HepG2 (cell line): ENCODE results near the gene SSR2. TPM values are rescaled to one million over a fixed set of nuclear protein-coding genes. Genes with fewer than 3 reads are reported as not detected.
A peak's percentile ranks its signal among the peaks of the same experiment; 100 is the strongest.

Source experiments
- CAMTA2 ChIP-seq: sonication (generic); formaldehyde crosslinking; IDR thresholded peaks from 2 replicates; pipeline ENCODE4 v1.4.0; 2020; ENCODE audit warnings: mild to moderate bottlenecking, missing genetic modification reagents, borderline replicate concordance
- MED8 ChIP-seq: sonication (generic); formaldehyde crosslinking; IDR thresholded peaks from 2 replicates; pipeline ENCODE4 v1.8.1; 2023; ENCODE audit warnings: mild to moderate bottlenecking, missing genetic modification reagents; ENCODE audit not compliant: insufficient replicate concordance
- MIER2 ChIP-seq: IDR thresholded peaks from 2 replicates; pipeline ENCODE4 v1.6.1; 2016; ENCODE audit warnings: missing biosample characterization, missing genetic modification reagents
- MYNN ChIP-seq: sonication (generic); formaldehyde crosslinking; IDR thresholded peaks from 2 replicates; pipeline ENCODE4 v1.4.0; 2020; ENCODE audit warnings: mild to moderate bottlenecking, low read depth, missing genetic modification reagents
- PREB ChIP-seq: sonication (generic); formaldehyde crosslinking; IDR thresholded peaks from 2 replicates; pipeline ENCODE4 v1.4.0; 2020; ENCODE audit warnings: missing genetic modification reagents
- TBX3 ChIP-seq: fragments of 450-650 bp; IDR thresholded peaks from 2 replicates; pipeline ENCODE4 v1.6.1; 2017; ENCODE audit warnings: antibody characterized with exemption, mild to moderate bottlenecking, inconsistent platforms, borderline replicate concordance
- TFDP1 ChIP-seq: IDR thresholded peaks from 2 replicates; pipeline ENCODE4 v1.6.1; 2016; ENCODE audit warnings: missing compliant biosample characterization, missing genetic modification reagents, borderline replicate concordance
- TFE3 ChIP-seq: IDR thresholded peaks from 2 replicates; pipeline ENCODE4 v1.6.1; 2016
- ZNF563 ChIP-seq: sonication (generic); formaldehyde crosslinking; IDR thresholded peaks from 2 replicates; pipeline ENCODE4 v1.8.0; 2022; ENCODE audit warnings: mild to moderate bottlenecking, moderate library complexity, missing genetic modification reagents
- ZNF788 ChIP-seq: sonication (generic); formaldehyde crosslinking; IDR thresholded peaks from 2 replicates; pipeline ENCODE4 v1.5.0; 2020; ENCODE audit warnings: mild to moderate bottlenecking, missing genetic modification reagents, borderline replicate concordance
- ZSCAN20 ChIP-seq: sonication (generic); formaldehyde crosslinking; IDR thresholded peaks from 2 replicates; pipeline ENCODE4 v1.4.0; 2020; ENCODE audit warnings: missing genetic modification reagents, mild to moderate bottlenecking, borderline replicate concordance
- ZZZ3 ChIP-seq: sonication (generic); formaldehyde crosslinking; IDR thresholded peaks from 2 replicates; pipeline ENCODE4 v1.4.0; 2020; ENCODE audit warnings: missing genetic modification reagents, mild to moderate bottlenecking, borderline replicate concordance
- polyA plus RNA-seq, 8 experiments: library from polyadenylated mRNA; depleted of rRNA in 3 of 8; stranded (reverse) in 7 of 8; unstranded in 1 of 8; fragments of >200 nt; fragmentation: Illumina TruSeq in 4 of 8; extraction: Trizol in 4 of 8; gene quantifications; 2 replicates each; pipeline versions ENCODE4 v1.2.1 to v1.2.3, GENCODE V29; 2011 to 2016; ENCODE audit warnings: low read depth in 4 of 8, missing spikeins in 1 of 8, mixed read lengths in 1 of 8; ENCODE audit not compliant: insufficient read depth in 1 of 8
- total RNA-seq, 5 experiments: library from RNA; depleted of rRNA; stranded (reverse); fragments of >200 nt; fragmentation: Illumina TruSeq; extraction: Trizol; gene quantifications; 2 replicates each; pipeline ENCODE4 v1.2.3, GENCODE V29; 2016; ENCODE audit warnings: low read depth in 1 of 5
- TF ChIP-seq, protein P1 (sequence below): sonication (generic); formaldehyde crosslinking; IDR thresholded peaks from 2 replicates; pipeline ENCODE4 v1.5.0; 2020; ENCODE audit warnings: mild to moderate bottlenecking, missing genetic modification reagents
- TF ChIP-seq, protein P2 (sequence below), 2 experiments: sonication (generic) in 1 of 2; formaldehyde crosslinking in 1 of 2; IDR thresholded peaks; 2 replicates each; pipeline versions ENCODE4 v1.4.0 to v1.6.1; 2016 to 2020; ENCODE audit warnings: borderline replicate concordance in 1 of 2, low read depth in 1 of 2, mild to moderate bottlenecking in 1 of 2, missing genetic modification reagents in 1 of 2

The SSR2 gene
- total and polyA plus RNA-seq, 2 of the 13 experiments (the other 11 are each of a cell fraction or from before 2014, with no cell fraction given), result 284 to 461 TPM

- TF ChIP-seq TFE3 (CRISPR knock-in tag) (no peak), ZNF563 (peak; percentile 32; the same call in 1 of the 2 replicates), MYNN (CRISPR knock-in tag) (no peak), ZZZ3 (CRISPR knock-in tag) (0 out of 2 replicates have a peak, but pooled peaks have one; percentile 58), ZSCAN20 (CRISPR knock-in tag) (0 out of 2 replicates have a peak, but pooled peaks have one; percentile 62), CAMTA2 (CRISPR knock-in tag) (no peak), MIER2 (CRISPR knock-in tag) (no peak), ZNF788 (CRISPR knock-in tag) (peak; percentile 93; the same call in 1 of the 2 replicates), MED8 (peak; percentile 45), PREB (CRISPR knock-in tag) (no peak), TFDP1 (peak; percentile 66; the same call in 1 of the 2 replicates), TBX3 (peak; percentile 41; the same call in 1 of the 2 replicates)
- TF ChIP-seq, protein P1, sequence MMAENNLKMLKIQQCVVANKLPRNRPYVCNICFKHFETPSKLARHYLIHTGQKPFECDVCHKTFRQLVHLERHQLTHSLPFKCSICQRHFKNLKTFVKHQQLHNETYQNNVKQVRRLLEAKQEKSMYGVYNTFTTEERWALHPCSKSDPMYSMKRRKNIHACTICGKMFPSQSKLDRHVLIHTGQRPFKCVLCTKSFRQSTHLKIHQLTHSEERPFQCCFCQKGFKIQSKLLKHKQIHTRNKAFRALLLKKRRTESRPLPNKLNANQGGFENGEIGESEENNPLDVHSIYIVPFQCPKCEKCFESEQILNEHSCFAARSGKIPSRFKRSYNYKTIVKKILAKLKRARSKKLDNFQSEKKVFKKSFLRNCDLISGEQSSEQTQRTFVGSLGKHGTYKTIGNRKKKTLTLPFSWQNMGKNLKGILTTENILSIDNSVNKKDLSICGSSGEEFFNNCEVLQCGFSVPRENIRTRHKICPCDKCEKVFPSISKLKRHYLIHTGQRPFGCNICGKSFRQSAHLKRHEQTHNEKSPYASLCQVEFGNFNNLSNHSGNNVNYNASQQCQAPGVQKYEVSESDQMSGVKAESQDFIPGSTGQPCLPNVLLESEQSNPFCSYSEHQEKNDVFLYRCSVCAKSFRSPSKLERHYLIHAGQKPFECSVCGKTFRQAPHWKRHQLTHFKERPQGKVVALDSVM (CRISPR knock-in tag), result peak; percentile 51
- TF ChIP-seq, protein P2, sequence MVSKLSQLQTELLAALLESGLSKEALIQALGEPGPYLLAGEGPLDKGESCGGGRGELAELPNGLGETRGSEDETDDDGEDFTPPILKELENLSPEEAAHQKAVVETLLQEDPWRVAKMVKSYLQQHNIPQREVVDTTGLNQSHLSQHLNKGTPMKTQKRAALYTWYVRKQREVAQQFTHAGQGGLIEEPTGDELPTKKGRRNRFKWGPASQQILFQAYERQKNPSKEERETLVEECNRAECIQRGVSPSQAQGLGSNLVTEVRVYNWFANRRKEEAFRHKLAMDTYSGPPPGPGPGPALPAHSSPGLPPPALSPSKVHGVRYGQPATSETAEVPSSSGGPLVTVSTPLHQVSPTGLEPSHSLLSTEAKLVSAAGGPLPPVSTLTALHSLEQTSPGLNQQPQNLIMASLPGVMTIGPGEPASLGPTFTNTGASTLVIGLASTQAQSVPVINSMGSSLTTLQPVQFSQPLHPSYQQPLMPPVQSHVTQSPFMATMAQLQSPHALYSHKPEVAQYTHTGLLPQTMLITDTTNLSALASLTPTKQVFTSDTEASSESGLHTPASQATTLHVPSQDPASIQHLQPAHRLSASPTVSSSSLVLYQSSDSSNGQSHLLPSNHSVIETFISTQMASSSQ (IDR thresholded peaks at IDR 0.05; ENCODE audit: low read depth), result peak; percentile 58; the same call in 1 of the 2 replicates
- TF ChIP-seq, protein P2 (CRISPR knock-in tag; IDR thresholded peaks at IDR 0.05; ENCODE audit: borderline replicate concordance), result peak; percentile 66; the same call in 1 of the 2 replicates
Measured at GRCh38 chr1:156054500-156055280, 33.9 kb upstream of the SSR2 start, which contains the start of gene LAMTOR2 (continued).
